ENCODE measurements around the gene MARCHF4.

- TF ChIP-seq POLR2A (IDR thresholded peaks at IDR 0.05) (no peak), CTCF (IDR thresholded peaks at IDR 0.05) (no peak)
Observed at GRCh38 chr2:216350214-216350791, 22.0 kb downstream of the MARCHF4 start.

Measured in thyroid gland (tissue), 4 donors.